Stimulated activated CD4-positive, alpha-beta T cell treated with anti-CD3 and anti-CD28 coated beads, Interleukin-1b, Interleukin-23, amount 100 ng/mL, for 1 hour (primary cell): ENCODE results near the gene DAGLB.
"Not testable (repeated sequence)": the region's sequence is repeated elsewhere in the genome, so short reads cannot be mapped to it uniquely, and the experiment has no call there.

ENCODE experiments used
- DNase-seq, 2 donors: peaks; one replicate each; pipeline ENCODE4 v3.0.0-alpha.2; 2020; ENCODE audit warnings: low read depth in 2 of 2

DAGLB gene

GRCh38 chr7:6397759-6398495 lies 49.8 kb downstream of the DAGLB start:
- not testable (repeated sequence) for DNase-seq

GRCh38 chr7:6395898-6396595 lies 51.7 kb downstream of the DAGLB start:
- no peak for DNase-seq

- no peak for DNase-seq
Observed at GRCh38 chr7:6394114-6394513, 53.6 kb downstream of the DAGLB start.

GRCh38 chr7:6393667-6394056 lies 54.1 kb downstream of the DAGLB start:
- no peak for DNase-seq

GRCh38 chr7:6392712-6393666 lies 54.8 kb downstream of the DAGLB start:
- DNase-seq, result no peak

GRCh38 chr7:6389728-6390127 lies 58.0 kb downstream of the DAGLB start:
- DNase-seq, result no peak

- DNase-seq, result no peak
Observed at GRCh38 chr7:6387734-6388294, 59.9 kb downstream of the DAGLB start.

- no peak for DNase-seq
Observed at GRCh38 chr7:6386779-6387178, 61.0 kb downstream of the DAGLB start.

GRCh38 chr7:6385909-6386560 lies 61.7 kb downstream of the DAGLB start:
- DNase-seq, result no peak

GRCh38 chr7:6385110-6385781 lies 62.5 kb downstream of the DAGLB start:
- DNase-seq, result no peak

- no peak for DNase-seq
Observed at GRCh38 chr7:6384327-6384726, 63.4 kb downstream of the DAGLB start.

GRCh38 chr7:6382817-6383216 lies 64.9 kb downstream of the DAGLB start:
- no peak for DNase-seq

- not testable (repeated sequence) for DNase-seq
Observed at GRCh38 chr7:6381846-6382245, 65.9 kb downstream of the DAGLB start.

- DNase-seq, result no peak
Observed at GRCh38 chr7:6380310-6381095, 67.3 kb downstream of the DAGLB start.

- DNase-seq, result no peak
Observed at GRCh38 chr7:6379886-6380285, 67.9 kb downstream of the DAGLB start.

GRCh38 chr7:6378556-6378955 lies 69.2 kb downstream of the DAGLB start:
- not testable (repeated sequence) for DNase-seq

- no peak for DNase-seq
Observed at GRCh38 chr7:6376820-6377219, 70.9 kb downstream of the DAGLB start.

GRCh38 chr7:6375348-6376101 lies 72.2 kb downstream of the DAGLB start:
- no peak for DNase-seq

- DNase-seq, result no peak
Observed at GRCh38 chr7:6367701-6368211, 80.0 kb downstream of the DAGLB start.
